Sigmoid colon (tissue), 4 donors: ENCODE data around the gene POLR1E.

Source experiments
- EP300 ChIP-seq, 4 donors: sonication (generic); formaldehyde crosslinking; IDR thresholded peaks; one replicate each; pipeline ENCODE4 v1.6.1; 2017; ENCODE audit warnings: antibody characterized with exemption in 4 of 4
- POLR2A ChIP-seq, 2 donors: fragments of 450-650 bp; IDR thresholded peaks; one replicate each; pipeline ENCODE4 v1.6.1; 2016; ENCODE audit warnings: antibody characterized with exemption in 2 of 2, mild to moderate bottlenecking in 2 of 2, moderate library complexity in 2 of 2
- POLR2AphosphoS5 ChIP-seq, 4 donors: sonication (generic); formaldehyde crosslinking; IDR thresholded peaks; one replicate each; pipeline ENCODE4 v1.6.1; 2017; ENCODE audit warnings: antibody characterized with exemption in 4 of 4
- TF ChIP-seq, protein P1 (sequence below), 4 experiments: fragments of 450-650 bp in 3 of 4; fragments of 200-600 bp in 1 of 4; IDR thresholded peaks; one replicate each; pipeline ENCODE4 v1.5.1; 2016 to 2019; ENCODE audit warnings: antibody characterized with exemption in 4 of 4, mild to moderate bottlenecking in 3 of 4, moderate library complexity in 2 of 4

DNA sequence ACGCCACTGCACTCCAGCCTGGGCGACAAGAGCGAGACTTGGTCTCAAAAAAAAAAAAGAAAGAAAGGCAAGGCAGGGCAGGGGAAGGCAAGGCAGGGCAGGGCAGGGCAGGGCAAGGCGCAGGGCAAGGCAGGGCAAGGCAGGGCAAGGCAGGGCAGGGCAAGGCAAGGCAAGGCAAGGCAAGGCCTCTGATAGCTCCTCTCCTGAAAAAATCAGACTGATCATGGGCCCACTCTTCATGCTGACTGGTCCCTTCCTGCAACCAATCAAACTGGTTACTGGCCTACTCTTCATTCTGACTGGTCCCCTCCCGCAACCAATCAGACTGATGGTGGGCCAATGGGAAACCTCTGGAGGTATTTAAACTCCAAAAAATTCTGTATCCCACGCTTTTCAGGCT, 17.1 kb upstream of the POLR1E start:
- TF ChIP-seq, protein P1, sequence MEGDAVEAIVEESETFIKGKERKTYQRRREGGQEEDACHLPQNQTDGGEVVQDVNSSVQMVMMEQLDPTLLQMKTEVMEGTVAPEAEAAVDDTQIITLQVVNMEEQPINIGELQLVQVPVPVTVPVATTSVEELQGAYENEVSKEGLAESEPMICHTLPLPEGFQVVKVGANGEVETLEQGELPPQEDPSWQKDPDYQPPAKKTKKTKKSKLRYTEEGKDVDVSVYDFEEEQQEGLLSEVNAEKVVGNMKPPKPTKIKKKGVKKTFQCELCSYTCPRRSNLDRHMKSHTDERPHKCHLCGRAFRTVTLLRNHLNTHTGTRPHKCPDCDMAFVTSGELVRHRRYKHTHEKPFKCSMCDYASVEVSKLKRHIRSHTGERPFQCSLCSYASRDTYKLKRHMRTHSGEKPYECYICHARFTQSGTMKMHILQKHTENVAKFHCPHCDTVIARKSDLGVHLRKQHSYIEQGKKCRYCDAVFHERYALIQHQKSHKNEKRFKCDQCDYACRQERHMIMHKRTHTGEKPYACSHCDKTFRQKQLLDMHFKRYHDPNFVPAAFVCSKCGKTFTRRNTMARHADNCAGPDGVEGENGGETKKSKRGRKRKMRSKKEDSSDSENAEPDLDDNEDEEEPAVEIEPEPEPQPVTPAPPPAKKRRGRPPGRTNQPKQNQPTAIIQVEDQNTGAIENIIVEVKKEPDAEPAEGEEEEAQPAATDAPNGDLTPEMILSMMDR (IDR thresholded peaks at IDR 0.05), result no peak
- TF ChIP-seq POLR2AphosphoS5 (IDR thresholded peaks at IDR 0.05) (no peak), POLR2A (IDR thresholded peaks at IDR 0.05) (no peak), EP300 (IDR thresholded peaks at IDR 0.05) (no peak)
